GM12878 (cell line): ENCODE results near the gene WIPF1.

Source experiments
- EGR1 ChIP-seq, 2 experiments: IDR thresholded peaks; 1 replicate in 1 of 2; 2 replicates in 1 of 2; pipeline ENCODE4 v1.6.1; 2011 to 2012; ENCODE audit warnings: low read depth in 2 of 2, low read length in 2 of 2, borderline replicate concordance in 1 of 2, mild to moderate bottlenecking in 1 of 2, moderate library complexity in 1 of 2
- KDM1A ChIP-seq: fragments of 200-600 bp; sonication (generic); IDR thresholded peaks from 2 replicates; pipeline ENCODE4 v1.6.1; 2016; ENCODE audit warnings: borderline replicate concordance
- TF ChIP-seq, protein P1 (sequence below), 3 experiments: IDR thresholded peaks in 2 of 3; conservative IDR thresholded peaks in 1 of 3; 2 replicates each; pipeline ENCODE4 v1.5.1; 2011; ENCODE audit warnings: low read depth in 3 of 3, low read length in 3 of 3, mild to moderate bottlenecking in 3 of 3, control low read depth in 2 of 3, moderate library complexity in 2 of 3, inconsistent platforms in 1 of 3, mixed read lengths in 1 of 3; ENCODE audit not compliant: control insufficient read depth in 2 of 3, insufficient read depth in 1 of 3; ENCODE audit errors: extremely low read depth in 1 of 3

DNA sequence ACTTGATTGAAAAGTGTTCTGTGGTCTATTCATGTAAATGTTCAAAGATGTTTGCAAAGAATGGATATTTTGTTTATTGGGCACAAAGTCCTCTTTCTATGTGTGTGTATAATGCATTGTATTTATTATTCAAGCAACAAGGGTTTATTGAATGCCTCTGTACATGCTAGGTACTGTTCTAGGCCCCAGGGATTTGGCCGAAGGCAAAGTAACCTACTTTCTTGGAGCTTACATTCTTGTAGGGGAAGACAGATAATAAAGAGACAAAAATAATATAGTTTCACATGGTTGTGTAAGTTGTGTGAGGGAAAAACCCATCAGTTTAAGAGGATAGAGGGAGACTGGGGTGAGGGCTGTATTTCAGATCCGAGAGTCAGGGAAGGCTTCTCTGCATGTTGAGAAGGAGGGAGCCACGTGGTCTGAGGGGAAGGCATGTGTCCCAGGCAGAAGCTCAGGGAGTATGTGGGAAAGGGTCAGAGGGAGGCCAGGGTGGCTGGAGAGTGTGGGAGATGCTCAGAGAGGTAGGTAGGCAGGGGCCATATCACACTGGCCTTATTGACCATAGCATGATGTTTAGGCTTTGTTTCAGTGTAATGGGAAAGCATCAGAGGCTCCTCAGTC is 70.4 kb downstream of the WIPF1 start:
- TF ChIP-seq, protein P1, sequence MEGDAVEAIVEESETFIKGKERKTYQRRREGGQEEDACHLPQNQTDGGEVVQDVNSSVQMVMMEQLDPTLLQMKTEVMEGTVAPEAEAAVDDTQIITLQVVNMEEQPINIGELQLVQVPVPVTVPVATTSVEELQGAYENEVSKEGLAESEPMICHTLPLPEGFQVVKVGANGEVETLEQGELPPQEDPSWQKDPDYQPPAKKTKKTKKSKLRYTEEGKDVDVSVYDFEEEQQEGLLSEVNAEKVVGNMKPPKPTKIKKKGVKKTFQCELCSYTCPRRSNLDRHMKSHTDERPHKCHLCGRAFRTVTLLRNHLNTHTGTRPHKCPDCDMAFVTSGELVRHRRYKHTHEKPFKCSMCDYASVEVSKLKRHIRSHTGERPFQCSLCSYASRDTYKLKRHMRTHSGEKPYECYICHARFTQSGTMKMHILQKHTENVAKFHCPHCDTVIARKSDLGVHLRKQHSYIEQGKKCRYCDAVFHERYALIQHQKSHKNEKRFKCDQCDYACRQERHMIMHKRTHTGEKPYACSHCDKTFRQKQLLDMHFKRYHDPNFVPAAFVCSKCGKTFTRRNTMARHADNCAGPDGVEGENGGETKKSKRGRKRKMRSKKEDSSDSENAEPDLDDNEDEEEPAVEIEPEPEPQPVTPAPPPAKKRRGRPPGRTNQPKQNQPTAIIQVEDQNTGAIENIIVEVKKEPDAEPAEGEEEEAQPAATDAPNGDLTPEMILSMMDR (IDR thresholded peaks at IDR 0.05 in 2 of 3, conservative IDR thresholded peaks at IDR 0.05 in 1 of 3; ENCODE audit: control insufficient read depth in 2 of 3, extremely low read depth in 1 of 3, insufficient read depth in 1 of 3, low read depth in 3 of 3, low read length in 3 of 3) = no peak
- TF ChIP-seq KDM1A (no peak), EGR1 (IDR thresholded peaks at IDR 0.05; ENCODE audit: borderline replicate concordance in 1 of 2, low read depth in 2 of 2, low read length in 2 of 2) (no peak)
